ENCODE results near the gene PSMC3. TPM values are rescaled to one million over a fixed set of nuclear protein-coding genes. Genes with fewer than 3 reads are reported as not detected.

Gene PSMC3
- total RNA-seq, 1 donor from 2014 or later = 79.4 TPM

GRCh38 chr11:47448566-47449427, 22.6 kb upstream of the PSMC3 start, which contains the start of gene RAPSN:
Gene RAPSN (minus strand): TSS chr11:47449136. CDS start chr11:47448964, 172 bp downstream.
- H3K9me3 ChIP-seq = no peaks in the 10 kb centered on the region
- peak; percentile 44 for ATAC-seq
- no peak within 1 kb of the TSS for H3K4me3 ChIP-seq
- intact Hi-C loops (cut with DNase I) = no loop called here
- no peak for DNase-seq
- H3K27ac ChIP-seq = no peak within 1 kb of the TSS
- H3K27me3 ChIP-seq = no peaks in the 10 kb centered on the region
- H3K36me3 ChIP-seq = no peaks in the 10 kb centered on the region
- no peak for TF ChIP-seq CTCF (IDR thresholded peaks at IDR 0.05)
- H3K4me1 ChIP-seq = no peaks in the 10 kb centered on the region

DNA sequence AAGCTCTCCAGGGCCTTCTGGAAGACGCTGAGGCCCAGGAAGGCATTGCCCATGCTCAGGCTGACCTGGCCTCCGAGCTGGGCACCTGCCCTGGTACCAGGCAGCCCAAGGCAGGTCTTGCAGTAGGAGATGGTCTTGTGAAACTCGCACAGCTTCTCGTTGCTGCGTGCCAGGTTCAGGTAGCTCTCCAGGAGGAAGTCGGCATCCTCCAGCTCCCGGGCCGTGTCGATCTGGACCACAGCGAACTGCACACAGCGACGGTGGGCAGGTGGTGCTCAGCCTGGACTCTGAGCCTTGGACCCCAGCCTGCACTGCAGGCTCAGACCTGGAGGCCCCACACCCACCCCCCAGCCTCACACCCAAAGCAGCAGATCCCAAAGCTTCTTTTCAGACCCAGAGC, 21.7 kb upstream of the PSMC3 start:
- Histone ChIP-seq H3K4me1 (no peaks in the 10 kb centered on the region), H3K9me3 (no peaks in the 10 kb centered on the region), H3K27me3 (no peaks in the 10 kb centered on the region), H3K4me3 (no peak overlapping the region), H3K36me3 (no peaks in the 10 kb centered on the region), H3K27ac (no peak overlapping the region)
- intact Hi-C loops (cut with DNase I) = no loop called here
- TF ChIP-seq CTCF (IDR thresholded peaks at IDR 0.05) = no peak
- ATAC-seq = peak; percentile 6
- DNase-seq = no peak

DNA sequence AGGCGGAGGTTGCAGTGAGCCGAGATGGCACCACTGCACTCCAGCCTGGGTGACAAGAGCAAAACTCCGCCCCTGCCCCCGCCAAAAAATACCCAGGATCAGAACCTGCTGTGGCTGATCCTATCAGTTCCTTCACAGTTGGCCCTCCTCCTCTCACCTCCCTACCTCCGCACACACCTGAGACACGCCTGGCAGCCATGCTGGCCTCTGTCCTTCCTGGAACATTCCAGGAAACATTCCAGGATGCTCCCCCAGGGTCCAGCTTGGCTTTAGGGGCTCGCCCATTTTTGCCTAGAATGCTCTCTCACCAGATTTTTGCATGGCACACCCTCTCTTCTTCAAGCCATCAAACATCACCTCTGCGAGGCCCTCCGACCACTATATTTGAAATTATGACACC, 20.6 kb upstream of the PSMC3 start:
- Histone ChIP-seq H3K36me3 (no peaks in the 10 kb centered on the region), H3K4me1 (no peaks in the 10 kb centered on the region), H3K4me3 (no peak overlapping the region), H3K9me3 (no peaks in the 10 kb centered on the region), H3K27me3 (no peaks in the 10 kb centered on the region), H3K27ac (no peak overlapping the region)
- ATAC-seq = no peak
- no peak for DNase-seq
- intact Hi-C loops (cut with DNase I) = no loop called here
- TF ChIP-seq CTCF (IDR thresholded peaks at IDR 0.05) = no peak

GRCh38 chr11:47445840-47446239, 19.6 kb upstream of the PSMC3 start:
- no peaks in the 10 kb centered on the region for H3K36me3 ChIP-seq
- H3K4me1 ChIP-seq = no peaks in the 10 kb centered on the region
- ATAC-seq (no peak), DNase-seq (no peak)
- no peak overlapping the region for H3K4me3 ChIP-seq
- H3K27me3 ChIP-seq = no peaks in the 10 kb centered on the region
- intact Hi-C loops (cut with DNase I) = no loop called here
- no peak for TF ChIP-seq CTCF (IDR thresholded peaks at IDR 0.05)
- H3K27ac ChIP-seq = no peak overlapping the region
- no peaks in the 10 kb centered on the region for H3K9me3 ChIP-seq

DNA sequence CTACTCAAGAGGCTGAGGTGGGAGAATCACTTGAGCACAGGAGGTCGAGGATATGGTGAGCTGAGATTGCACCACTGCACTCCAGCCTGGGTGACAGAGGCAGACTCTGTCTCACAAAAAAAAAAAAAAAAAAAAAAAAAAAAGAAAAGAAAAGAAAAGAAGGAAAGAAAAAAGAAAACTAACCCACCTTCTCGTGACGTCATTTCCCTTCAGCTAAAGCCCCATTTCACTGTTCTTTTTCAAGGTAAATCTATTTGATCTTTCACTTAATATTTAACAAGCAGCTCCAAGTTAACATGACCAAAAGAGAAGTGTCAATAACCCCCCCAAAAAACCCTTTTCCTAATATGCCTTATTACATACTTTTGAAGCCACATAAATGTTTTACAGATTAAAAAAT, 17.6 kb upstream of the PSMC3 start:
- intact Hi-C loops (cut with DNase I) = no loop called here
- ATAC-seq (no peak), DNase-seq (no peak)
- no peaks in the 10 kb centered on the region for H3K9me3 ChIP-seq
- H3K36me3 ChIP-seq = no peaks in the 10 kb centered on the region
- H3K27ac ChIP-seq = no peak overlapping the region
- no peak overlapping the region for H3K4me3 ChIP-seq
- no peak for TF ChIP-seq CTCF (IDR thresholded peaks at IDR 0.05)
- H3K27me3 ChIP-seq = no peaks in the 10 kb centered on the region
- H3K4me1 ChIP-seq = no peaks in the 10 kb centered on the region

Data from upper lobe of right lung (tissue), 1 donor.